HG03060 (cell line): ENCODE data around the gene SEC16A.
A peak's percentile ranks its signal among the peaks of the same experiment; 100 is the strongest.

Experiments used
- ATAC-seq: cut with Tn5 transposase; IDR thresholded peaks from one replicate; pipeline ENCODE4 v1.9.1; 2021; ENCODE audit warnings: low read depth, moderate number of reproducible peaks; ENCODE audit not compliant: unreplicated experiment

Gene SEC16A

GRCh38 chr9:136488247-136489214 lies 5.7 kb upstream of the SEC16A start:
- no peak for ATAC-seq

- ATAC-seq = no peak
Measured at GRCh38 chr9:136487672-136488071, 4.8 kb upstream of the SEC16A start.

GRCh38 chr9:136486823-136487620 lies 4.2 kb upstream of the SEC16A start:
- ATAC-seq = no peak

GRCh38 chr9:136486131-136486530 lies 3.3 kb upstream of the SEC16A start:
- ATAC-seq = no peak

- ATAC-seq = no peak
Measured at GRCh38 chr9:136485049-136486045, 2.5 kb upstream of the SEC16A start.

DNA sequence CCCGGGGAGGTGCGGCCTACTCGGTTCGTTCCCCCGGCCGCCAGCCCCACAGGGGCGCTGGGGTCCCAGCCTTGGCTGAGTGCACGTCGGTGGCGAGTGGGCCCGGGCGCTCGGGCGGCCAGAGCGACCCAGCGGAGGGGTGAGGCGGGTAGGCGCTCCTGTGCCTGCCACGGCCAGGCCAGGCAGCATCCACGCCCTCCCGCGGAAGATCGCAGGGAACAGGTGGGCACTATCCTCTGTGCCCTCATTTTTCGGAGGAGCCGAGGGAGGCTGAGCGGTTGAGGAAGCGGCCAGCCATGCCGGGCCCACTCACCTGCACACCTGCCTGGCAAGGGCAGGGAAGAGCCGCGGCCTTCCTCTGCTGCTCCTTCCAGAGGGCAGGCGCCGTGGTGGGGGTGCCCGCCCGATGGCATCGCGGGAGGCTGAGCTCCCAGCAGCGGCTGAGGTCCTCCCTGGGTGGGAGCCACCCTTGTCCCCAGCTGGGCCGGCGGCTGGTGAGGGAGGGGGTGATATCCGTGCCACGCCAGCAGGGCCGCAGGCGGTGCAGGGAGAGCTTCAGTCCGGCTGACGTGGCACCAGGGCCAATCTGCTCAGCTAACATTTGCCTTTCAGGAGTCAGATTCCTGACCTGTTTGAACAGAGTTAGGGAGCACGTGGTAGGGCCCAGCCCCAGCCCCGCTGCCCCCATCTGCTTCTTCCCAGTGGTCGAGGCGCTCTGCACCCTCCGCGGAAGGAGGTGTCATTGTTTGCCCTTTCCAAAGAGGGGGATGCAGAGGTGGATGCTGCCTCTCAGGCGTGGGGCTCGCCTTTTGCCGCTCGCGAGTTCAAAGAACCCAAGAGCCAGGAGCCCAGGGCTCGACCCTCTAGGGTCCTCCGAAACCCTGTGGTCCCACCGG lies 1.6 kb upstream of the SEC16A start:
- no peak for ATAC-seq

GRCh38 chr9:136483589-136484152 lies 831 bp upstream of the SEC16A start:
- peak; percentile 46 for ATAC-seq

DNA sequence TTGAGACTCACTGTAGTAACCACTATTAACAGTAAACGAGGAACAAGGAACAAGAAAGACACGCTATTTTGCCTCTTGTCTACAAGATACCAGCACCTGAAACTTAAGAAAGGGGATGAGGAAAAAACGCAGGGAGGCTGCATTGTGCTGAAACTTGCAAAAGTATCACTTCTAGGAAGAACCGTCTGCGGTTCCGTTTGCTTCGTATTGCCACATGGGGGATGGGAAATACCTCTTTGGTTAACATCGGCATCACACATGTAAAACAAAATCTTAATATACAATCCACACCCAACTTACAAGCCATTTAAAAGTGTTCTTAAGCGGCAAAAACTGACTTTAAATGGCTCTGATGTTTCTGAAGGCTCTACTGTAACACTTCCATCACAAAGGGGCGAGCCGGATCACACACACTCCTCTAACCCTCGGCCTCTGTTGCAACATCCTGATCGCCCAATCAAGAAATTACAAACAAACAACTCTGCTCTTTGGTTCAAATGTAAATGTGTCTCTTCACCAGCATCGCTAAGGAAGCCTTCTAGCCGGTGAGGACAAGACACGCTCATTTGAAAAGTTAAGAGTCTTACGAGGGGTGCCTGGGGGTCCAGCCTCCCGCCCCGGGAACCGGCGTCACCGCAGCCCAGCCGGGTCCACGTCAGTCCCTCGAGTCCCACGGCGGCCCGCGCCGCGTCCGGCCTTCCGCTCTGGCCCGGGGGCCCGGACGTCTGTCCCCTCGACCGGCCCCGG lies 621 bp downstream of the SEC16A start:
- ATAC-seq = peak; percentile 1

GRCh38 chr9:136481558-136481957 lies 1.3 kb downstream of the SEC16A start:
- ATAC-seq = no peak

- no peak for ATAC-seq
Measured at GRCh38 chr9:136476369-136477150, 6.3 kb downstream of the SEC16A start.

DNA sequence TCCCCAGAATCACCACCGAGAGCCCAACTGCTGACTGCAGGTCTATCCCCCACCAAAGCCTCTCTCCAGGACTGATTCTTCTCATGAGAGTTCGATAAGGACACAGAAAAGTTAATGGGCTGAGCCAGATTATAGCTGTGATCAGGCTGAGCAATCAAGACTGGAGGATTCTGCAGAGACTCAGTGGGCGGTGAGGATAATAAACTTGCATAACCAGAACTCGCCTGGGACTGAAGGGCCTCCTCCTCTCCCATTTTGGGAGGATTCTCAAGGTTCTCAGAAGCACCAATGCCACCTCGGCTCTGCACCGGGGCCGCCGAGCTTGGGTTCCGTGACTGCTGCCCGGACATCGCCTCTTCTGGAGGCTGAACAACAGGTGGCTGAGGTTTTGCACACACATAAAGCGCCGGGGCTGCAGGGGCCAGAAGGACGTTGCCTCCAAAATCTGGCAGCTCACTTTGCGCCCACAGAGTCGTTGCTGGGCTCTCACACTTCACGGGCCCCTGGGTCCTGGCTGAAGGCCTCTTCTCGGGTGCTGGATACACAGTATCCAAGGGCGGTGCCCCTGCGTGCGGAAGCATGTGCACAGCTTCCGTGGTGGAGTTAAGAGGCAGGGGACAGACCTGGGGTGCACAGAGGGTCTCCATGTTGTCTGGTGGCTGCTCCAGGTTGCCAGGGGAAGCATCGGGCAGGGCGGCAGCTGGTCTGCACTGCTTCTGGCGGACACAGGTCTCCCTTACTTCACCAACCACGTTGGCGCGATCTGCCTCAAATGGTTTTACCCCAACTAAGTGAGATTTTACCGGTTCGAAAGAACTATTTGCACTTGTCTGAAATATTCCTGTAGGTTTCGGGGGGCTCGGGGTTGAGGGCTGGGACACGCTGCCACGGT lies 7.6 kb downstream of the SEC16A start:
- ATAC-seq = no peak

DNA sequence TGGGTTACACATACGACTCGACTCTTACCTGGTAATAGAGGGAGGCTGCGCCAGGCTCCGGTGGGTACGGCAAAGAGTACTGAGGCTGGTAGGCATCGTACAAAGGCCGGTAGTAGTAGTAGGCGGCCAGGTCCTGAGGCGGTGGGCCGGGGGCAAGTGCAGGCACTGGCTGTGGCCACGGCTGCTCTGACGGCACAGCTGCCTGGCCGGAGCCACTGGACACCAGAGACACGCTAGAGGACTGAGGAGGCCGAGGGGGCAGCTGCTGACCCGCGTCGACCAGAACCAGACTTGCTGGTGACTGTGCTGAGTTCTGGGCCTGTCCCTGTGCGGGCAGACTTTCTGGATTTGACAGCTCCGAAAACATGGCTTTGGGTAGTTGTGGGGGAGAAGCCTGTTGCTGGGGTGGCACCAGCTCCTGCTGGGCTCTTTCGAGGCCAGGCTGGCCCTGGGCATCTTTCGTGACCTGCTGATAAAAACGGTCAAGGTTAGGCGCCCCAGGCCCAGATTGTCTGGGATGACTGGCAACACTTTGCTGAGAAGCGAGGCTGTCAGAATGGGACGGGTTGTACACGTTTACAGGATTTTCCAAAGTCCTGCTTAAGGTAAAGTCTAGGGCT lies 8.7 kb downstream of the SEC16A start:
- no peak for ATAC-seq

DNA sequence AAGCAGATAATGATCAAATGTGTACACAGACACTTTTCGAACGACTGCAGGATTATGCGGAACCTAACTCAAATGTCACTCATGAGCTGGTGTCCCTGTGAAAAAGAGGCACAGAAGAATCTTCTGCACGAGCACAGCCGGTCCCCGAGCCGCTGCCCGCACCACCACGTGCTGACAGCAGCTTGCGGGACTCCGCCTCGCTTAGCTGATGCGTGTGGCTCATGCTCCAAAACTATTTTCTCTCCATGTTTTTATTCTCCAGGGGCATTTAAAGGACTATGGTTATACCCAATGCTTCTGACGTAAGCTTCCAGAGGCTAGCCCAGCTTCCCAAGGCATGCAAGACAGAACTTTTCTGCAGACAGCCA lies 9.5 kb downstream of the SEC16A start:
- ATAC-seq = no peak

DNA sequence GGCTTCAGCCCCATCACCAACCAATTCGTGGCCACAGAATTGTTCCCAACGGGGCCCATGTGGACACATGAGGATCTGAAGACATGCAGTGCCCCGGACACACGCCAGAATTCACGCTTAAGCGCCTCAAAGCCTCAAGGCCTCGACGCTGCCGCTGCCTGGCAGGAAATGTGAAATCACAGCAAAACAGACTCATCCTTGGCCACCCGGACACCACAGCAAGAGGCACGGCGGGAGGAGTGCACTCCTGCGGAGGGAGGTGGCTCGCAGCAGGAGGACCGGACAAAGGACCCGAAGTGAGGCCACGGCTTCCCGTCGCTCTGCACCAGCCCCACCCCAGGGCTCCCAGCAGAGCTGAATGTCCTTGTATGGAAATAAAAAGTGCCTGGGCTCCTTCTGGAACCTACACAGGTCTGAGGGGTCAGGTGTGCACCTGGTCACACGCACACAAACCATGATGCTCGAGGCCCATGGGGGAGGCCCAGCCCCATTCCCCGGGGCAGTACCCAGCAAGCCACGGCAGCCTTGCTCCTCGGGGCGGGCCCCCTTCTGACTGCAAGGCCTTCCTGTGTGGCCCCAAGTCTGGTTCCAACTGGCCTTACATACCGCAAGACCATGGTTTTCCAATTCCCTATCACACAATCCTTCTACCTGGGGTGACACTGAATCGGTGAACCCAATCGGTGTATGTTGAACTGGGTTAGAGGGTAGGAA lies 10.0 kb downstream of the SEC16A start:
- no peak for ATAC-seq

DNA sequence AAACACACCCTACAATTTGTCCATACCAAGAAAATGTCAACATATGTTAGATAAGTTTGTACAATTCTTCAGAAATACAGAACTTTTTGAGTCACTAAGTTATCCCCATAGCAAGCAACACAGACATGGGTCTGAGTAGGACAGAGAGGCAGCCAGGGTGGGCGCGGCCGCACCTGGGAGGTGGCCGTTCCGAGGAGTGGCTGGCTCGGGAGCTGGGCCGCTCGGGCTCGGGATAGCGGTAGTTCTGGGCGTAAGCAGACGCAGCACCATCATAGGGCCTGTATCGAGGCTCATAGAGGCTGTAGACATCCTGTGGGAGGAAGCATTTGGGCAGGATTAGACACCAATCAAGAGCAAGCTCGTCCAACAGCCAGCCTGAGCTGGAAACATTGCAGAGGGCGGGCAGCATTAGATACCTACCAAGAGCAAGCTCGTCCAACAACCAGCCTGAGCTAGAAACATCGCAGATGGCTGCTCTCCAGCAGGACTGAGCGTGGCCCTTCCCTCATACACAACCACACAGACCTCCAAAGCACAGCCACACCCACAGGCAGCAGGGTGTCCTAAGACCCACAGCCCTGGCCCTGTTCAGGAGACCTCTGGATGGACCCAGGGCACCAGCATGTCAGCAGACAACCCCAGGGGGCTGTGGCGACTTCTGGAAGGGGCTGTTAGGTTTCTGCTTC lies 10.9 kb downstream of the SEC16A start:
- ATAC-seq = no peak
